ENCODE measurements around the gene RASA4B. TPM values are rescaled to one million over a fixed set of nuclear protein-coding genes. Genes with fewer than 3 reads are reported as not detected.
"Not testable (repeated sequence)": the region's sequence is repeated elsewhere in the genome, so short reads cannot be mapped to it uniquely, and the experiment has no call there.

RASA4B gene
- total RNA-seq, 2 donors from 2014 or later, result 13.2 to 30.0 TPM

GRCh38 chr7:102498321-102498720, 19.3 kb downstream of the RASA4B start:
- DNase-seq; H3K4me1 ChIP-seq; H3K9ac ChIP-seq (ENCODE audit: low read depth in 2 of 2, low read length in 2 of 2); intact Hi-C loops (cut with DNase I); H3K27me3 ChIP-seq; H3K9me3 ChIP-seq; H3K36me3 ChIP-seq; H3K27ac ChIP-seq; H3K4me3 ChIP-seq: not testable (repeated sequence)

GRCh38 chr7:102497308-102497707, 20.3 kb downstream of the RASA4B start:
- intact Hi-C loops (cut with DNase I); H3K4me1 ChIP-seq; H3K27me3 ChIP-seq; H3K27ac ChIP-seq; DNase-seq; H3K4me3 ChIP-seq; H3K9me3 ChIP-seq; H3K9ac ChIP-seq (ENCODE audit: low read depth in 2 of 2, low read length in 2 of 2); H3K36me3 ChIP-seq: not testable (repeated sequence)

- not testable (repeated sequence) for H3K27ac ChIP-seq
These were observed 20.7 kb downstream of the RASA4B start for GRCh38 chr7:102496861-102497260.

GRCh38 chr7:102494473-102495149, 23.0 kb downstream of the RASA4B start:
- H3K4me3 ChIP-seq; H3K27me3 ChIP-seq; DNase-seq; H3K9me3 ChIP-seq; H3K27ac ChIP-seq; H3K36me3 ChIP-seq; intact Hi-C loops (cut with DNase I); H3K4me1 ChIP-seq; H3K9ac ChIP-seq (ENCODE audit: low read depth in 2 of 2, low read length in 2 of 2): not testable (repeated sequence)

More at GRCh38 chr7:102496861-102497260, 20.7 kb downstream of the RASA4B start:
- H3K4me1 ChIP-seq; H3K27me3 ChIP-seq; intact Hi-C loops (cut with DNase I); H3K36me3 ChIP-seq; H3K9me3 ChIP-seq; DNase-seq; H3K9ac ChIP-seq (ENCODE audit: low read depth in 2 of 2, low read length in 2 of 2); H3K4me3 ChIP-seq: not testable (repeated sequence)

GRCh38 chr7:102494026-102494425, 23.6 kb downstream of the RASA4B start:
- DNase-seq; H3K4me3 ChIP-seq; H3K9me3 ChIP-seq; H3K4me1 ChIP-seq; H3K27ac ChIP-seq; H3K36me3 ChIP-seq; intact Hi-C loops (cut with DNase I); H3K27me3 ChIP-seq; H3K9ac ChIP-seq (ENCODE audit: low read depth in 2 of 2, low read length in 2 of 2): not testable (repeated sequence)

GRCh38 chr7:102493220-102493935, 24.2 kb downstream of the RASA4B start:
- H3K27ac ChIP-seq; DNase-seq; H3K4me3 ChIP-seq; H3K27me3 ChIP-seq; intact Hi-C loops (cut with DNase I); H3K9me3 ChIP-seq; H3K4me1 ChIP-seq; H3K36me3 ChIP-seq; H3K9ac ChIP-seq (ENCODE audit: low read depth in 2 of 2, low read length in 2 of 2): not testable (repeated sequence)

GRCh38 chr7:102490529-102491075, 27.0 kb downstream of the RASA4B start:
- H3K36me3 ChIP-seq; intact Hi-C loops (cut with DNase I); H3K27ac ChIP-seq; H3K9ac ChIP-seq (ENCODE audit: low read depth in 2 of 2, low read length in 2 of 2); H3K9me3 ChIP-seq; H3K4me3 ChIP-seq; H3K27me3 ChIP-seq; H3K4me1 ChIP-seq: not testable (repeated sequence)
- DNase-seq, result peak; percentile 92

- H3K9me3 ChIP-seq; intact Hi-C loops (cut with DNase I); H3K4me3 ChIP-seq; H3K4me1 ChIP-seq; DNase-seq; H3K27ac ChIP-seq; H3K27me3 ChIP-seq; H3K36me3 ChIP-seq; H3K9ac ChIP-seq (ENCODE audit: low read depth in 2 of 2, low read length in 2 of 2): not testable (repeated sequence)
These were observed 33.3 kb downstream of the RASA4B start for GRCh38 chr7:102484317-102484716.

- DNase-seq; H3K27ac ChIP-seq; H3K27me3 ChIP-seq; H3K9ac ChIP-seq (ENCODE audit: low read depth in 2 of 2, low read length in 2 of 2); H3K9me3 ChIP-seq; H3K36me3 ChIP-seq; H3K4me3 ChIP-seq; H3K4me1 ChIP-seq; intact Hi-C loops (cut with DNase I): not testable (repeated sequence)
These were observed 35.6 kb downstream of the RASA4B start for GRCh38 chr7:102481962-102482361.

GRCh38 chr7:102479982-102480637, 37.5 kb downstream of the RASA4B start:
- H3K27ac ChIP-seq; H3K9ac ChIP-seq (ENCODE audit: low read depth in 2 of 2, low read length in 2 of 2); H3K4me3 ChIP-seq; H3K27me3 ChIP-seq; H3K9me3 ChIP-seq; H3K4me1 ChIP-seq; intact Hi-C loops (cut with DNase I); H3K36me3 ChIP-seq: not testable (repeated sequence)
- DNase-seq, result peak; percentile 68

- H3K4me1 ChIP-seq; H3K9ac ChIP-seq (ENCODE audit: low read depth in 2 of 2, low read length in 2 of 2); H3K36me3 ChIP-seq; DNase-seq; H3K27me3 ChIP-seq; H3K27ac ChIP-seq; intact Hi-C loops (cut with DNase I); H3K9me3 ChIP-seq; H3K4me3 ChIP-seq: not testable (repeated sequence)
These were observed 38.4 kb downstream of the RASA4B start for GRCh38 chr7:102479209-102479584.
